GM19455 (cell line): ENCODE measurements around the gene KLHDC3.
"Not testable (repeated sequence)": the region's sequence is repeated elsewhere in the genome, so short reads cannot be mapped to it uniquely, and the experiment has no call there.

Experiments
- ATAC-seq: cut with Tn5 transposase; IDR thresholded peaks from one replicate; pipeline ENCODE4 v1.9.1; 2021; ENCODE audit not compliant: unreplicated experiment

Gene KLHDC3

DNA sequence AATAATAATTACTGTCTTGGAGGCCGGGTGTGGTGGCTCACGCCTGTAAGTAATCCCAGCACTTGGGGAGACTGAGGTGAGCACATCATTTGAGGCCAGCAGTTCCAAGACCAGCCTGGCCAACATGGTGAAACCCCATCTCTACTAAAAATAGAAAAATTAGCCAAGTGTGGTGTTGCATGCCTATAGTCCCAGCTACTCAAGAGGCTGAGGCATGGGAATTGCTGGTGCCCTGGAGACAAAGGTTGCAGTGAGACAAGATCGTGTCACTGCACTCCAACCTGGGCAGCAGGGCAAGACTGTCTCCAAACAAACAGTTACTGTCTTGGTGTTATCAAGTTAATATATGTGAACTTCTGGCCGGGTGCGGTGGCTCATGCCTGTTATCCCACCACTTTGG lies 12.3 kb downstream of the KLHDC3 start:
- ATAC-seq, result no peak

DNA sequence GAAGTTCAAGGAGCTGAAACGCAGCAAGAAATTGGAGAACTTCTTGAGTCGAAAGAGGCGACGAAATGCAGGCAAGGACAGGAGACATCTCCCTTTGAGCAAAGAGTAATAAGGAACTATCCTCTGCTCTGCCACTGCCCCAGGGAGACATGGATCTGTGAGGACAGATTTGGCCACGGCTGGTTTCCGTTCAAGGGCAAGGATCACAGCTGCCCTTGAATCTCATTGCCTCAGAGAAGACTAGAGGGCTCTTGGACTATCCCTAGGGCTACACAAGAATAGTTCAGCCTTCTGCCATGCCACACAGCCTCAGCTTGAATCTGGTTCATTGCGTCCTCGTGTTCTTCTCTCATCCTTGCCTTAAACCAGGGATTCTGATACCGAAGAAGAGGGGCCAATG lies 15.1 kb downstream of the KLHDC3 start:
- no peak for ATAC-seq

DNA sequence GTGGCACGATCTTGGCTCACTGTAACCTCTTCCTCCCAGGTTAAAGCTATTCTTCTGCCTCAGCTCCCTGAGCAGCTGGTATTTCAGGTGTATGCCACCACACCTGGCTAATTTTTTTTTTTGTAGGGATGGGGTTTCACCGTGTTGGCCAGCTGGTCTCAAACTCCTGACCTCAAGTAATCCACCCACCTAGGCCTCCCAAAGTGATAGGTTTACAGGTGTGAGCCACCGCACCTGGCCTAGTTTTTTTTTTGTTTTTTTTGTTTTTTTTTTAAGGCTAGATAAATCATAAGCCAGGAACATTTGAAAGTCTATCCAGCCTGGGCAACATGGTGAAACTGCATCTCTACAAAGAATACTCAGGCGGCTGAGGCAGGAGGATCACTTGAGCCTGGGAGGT lies 18.3 kb downstream of the KLHDC3 start:
- no peak for ATAC-seq

DNA sequence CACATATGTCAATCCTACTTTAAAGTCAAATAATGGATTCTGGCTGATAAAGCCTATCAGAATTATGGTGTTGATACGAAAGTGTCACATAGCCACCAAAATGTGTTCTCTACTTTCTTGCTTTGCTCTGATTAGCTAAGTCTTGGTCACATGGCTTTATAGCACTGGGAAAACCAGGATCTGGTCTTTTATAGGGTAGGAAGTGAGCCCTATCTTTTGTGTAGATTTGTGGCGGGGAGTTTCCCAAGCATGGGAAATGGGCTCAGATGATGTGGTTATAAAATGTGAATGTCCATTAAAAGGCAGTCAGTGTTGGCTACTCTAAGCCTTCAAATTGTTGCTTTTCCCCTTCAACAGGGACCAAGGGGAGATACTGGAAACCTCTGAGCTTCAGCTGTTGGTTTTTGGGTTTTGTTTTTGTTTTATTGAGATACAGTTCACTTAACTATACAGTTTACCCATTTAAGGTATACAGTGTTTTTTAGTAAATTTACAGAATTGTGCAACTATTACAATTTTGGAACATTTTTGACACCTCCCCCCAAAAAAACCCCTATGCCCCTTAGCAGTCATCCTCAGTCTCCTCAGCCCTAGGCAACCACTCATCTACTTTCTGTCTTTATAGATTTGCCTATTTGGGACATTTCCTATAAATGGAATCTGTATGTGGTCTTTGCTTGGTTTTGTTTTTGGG lies 19.6 kb downstream of the KLHDC3 start:
- no peak for ATAC-seq

- no peak for ATAC-seq
Measured at GRCh38 chr6:43034190-43034525, 20.1 kb downstream of the KLHDC3 start.

DNA sequence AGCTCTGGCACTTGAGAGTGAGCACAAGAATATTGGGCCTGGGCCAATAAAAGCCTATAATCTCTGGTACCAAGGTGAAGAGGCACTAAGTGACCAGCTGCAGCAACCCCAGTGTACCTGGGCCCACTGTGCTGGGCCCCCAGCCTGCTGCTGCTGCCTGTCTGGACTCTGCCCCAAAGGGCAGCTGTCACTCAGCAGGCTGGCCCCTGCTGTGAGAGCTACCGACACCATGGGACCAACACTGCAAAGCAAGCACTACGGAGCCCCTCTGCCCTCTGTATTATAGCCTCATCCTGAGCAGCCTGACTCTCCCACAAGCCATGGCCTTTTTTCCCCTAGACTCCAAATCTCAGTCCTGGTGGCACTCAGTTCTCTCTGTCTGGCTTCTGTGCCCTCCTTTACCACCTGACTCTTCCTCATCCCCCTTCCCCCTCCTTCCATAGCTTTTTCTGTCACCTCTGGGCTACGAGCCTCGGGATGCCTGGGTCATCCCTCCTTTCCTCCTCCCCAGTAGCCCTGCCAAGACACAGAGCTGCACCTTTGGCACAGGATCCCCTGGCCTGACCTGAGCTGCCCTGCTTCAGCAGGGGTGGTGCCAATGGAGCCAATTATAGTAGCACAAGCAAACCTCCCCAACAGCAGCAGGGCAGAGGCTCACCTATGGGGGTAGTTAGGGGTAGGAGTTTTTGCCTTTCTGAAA lies 21.6 kb downstream of the KLHDC3 start:
- no peak for ATAC-seq

GRCh38 chr6:43036712-43037111 lies 22.7 kb downstream of the KLHDC3 start:
- ATAC-seq, result no peak

- no peak for ATAC-seq
Measured at GRCh38 chr6:43037197-43037596, 23.1 kb downstream of the KLHDC3 start.

- no peak for ATAC-seq
Measured at GRCh38 chr6:43037706-43038105, 23.7 kb downstream of the KLHDC3 start.

GRCh38 chr6:43038727-43039126 lies 24.7 kb downstream of the KLHDC3 start:
- no peak for ATAC-seq

- no peak for ATAC-seq
Measured at GRCh38 chr6:43040542-43041257, 26.7 kb downstream of the KLHDC3 start.

- not testable (repeated sequence) for ATAC-seq
Measured at GRCh38 chr6:43041475-43041874, 27.4 kb downstream of the KLHDC3 start.

- ATAC-seq, result no peak
Measured at GRCh38 chr6:43043310-43043709, 29.3 kb downstream of the KLHDC3 start.

- no peak for ATAC-seq
Measured at GRCh38 chr6:43045371-43045930, 31.4 kb downstream of the KLHDC3 start.

DNA sequence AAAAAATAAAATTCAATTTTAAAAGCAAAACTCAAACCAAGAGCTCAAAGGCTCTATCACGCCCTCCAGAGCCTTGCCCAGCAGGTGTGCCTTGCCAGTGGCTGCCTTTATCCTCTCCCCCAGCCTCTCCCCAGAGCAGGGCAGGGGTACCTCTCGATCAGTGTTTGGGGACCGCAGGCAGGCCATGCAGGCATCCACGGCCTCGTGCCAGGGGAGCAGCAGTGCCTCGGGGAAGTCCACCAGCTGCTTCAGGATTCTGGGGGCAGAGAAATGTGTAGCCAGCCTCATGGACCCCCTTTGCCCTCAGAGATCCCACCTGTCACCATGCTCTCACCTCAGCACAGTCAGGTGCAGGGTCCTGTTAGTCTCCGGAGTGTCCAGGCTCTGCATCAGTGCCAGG lies 33.9 kb downstream of the KLHDC3 start:
- no peak for ATAC-seq

DNA sequence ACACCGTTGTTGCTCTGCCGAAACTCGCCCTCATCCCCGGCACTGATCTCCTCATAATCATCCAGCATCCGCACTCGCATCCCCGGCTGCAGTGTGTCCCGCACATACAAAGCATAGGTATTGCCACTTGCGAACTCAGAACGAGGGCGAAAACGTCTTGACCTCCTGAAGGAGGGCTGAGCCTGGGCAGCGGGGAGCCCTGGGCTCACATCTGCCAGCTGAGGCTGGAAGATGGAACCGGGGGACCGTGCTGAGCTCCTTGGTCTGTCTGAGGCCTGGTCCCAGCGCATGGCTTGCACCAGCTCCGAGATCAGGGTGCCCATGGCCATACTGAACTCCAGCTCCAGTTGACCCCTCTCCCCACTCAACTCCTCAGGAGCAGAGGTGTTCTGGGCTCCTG lies 36.9 kb downstream of the KLHDC3 start:
- no peak for ATAC-seq

DNA sequence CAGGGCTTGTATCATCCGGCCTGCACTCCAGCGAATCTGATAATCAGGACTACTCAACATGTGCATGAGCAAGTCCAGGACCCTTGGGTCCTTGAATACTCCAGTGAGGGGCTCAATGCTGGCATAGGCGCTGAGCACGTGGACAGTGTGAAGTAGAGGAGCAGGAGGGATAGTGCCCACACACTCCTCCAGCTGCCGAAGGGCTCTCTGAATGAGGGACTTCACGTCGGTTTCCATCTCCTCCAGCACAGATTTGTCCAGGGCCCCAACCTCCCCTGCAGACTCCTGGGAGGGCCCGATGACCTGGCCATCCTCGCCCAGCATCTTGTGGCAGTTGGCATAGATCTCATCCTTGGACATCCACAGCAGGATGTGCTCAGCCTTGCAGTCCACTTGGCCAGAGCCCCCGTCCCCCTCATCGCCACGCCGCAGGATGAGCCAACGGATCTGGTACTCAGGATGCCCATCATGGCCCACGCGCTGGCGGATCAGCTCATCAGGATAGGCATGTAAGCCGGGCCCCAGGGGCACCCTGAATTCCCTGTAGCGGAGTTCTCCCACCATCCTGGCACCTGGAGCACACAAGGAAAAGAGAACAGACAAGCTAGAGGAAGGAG lies 38.3 kb downstream of the KLHDC3 start:
- ATAC-seq, result no peak

DNA sequence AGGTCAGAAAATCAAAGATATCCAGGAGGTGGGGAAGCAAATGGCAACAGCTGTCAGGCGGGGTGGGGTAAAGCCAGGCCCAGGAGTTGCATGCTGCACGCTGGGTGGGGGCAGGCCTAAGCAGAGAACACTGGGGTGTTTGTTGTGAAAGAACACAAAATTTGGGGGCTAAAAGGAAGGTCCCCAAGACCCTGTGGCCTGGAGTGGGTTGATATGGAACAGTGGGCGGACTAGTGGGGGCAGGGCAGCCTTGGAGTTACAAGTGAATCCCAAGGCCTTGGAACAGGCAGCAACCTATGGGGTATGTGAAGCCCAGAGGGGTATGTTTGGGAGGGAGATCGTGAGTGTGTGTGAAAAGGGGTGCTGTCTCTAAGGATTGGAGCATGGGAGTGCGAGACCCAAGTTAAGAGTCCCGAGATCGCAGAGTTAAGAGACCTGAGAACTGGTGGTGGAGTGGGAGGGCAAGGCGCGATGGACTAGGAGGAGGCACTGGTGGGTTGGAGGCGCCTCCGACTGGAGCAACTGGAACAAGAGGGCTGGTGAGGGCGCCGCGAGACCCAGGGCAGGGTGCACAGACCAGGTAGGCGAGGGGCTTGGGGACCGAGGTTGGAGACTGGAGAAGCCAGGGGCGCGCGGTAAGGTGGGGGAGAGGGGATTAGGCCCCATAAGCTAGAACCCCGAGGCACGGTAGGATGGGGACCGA lies 38.9 kb downstream of the KLHDC3 start:
- peak; percentile 16 for ATAC-seq

- ATAC-seq, result peak; percentile 72
Measured at GRCh38 chr6:43053545-43054205, 39.6 kb downstream of the KLHDC3 start, which contains the start of gene CUL7. TSS of gene CUL7 (minus strand) at chr6:43053851. CDS start at chr6:43052788, 1,063 bp downstream.
